ENCODE measurements around the gene ZNF462. TPM values are rescaled to one million over a fixed set of nuclear protein-coding genes. Genes with fewer than 3 reads are reported as not detected.

Gene ZNF462
- total RNA-seq, 1 experiment from 2014 or later, result 164 TPM

GRCh38 chr9:106992186-106992585, 129.2 kb downstream of the ZNF462 start:
- no peak for DNase-seq
- Histone ChIP-seq H4K20me1 (ENCODE audit: control insufficient read depth, insufficient read depth, insufficient read length) (no peaks in the 10 kb centered on the region), H4K5ac (ENCODE audit: insufficient read length, low read depth, low read length) (no peak overlapping the region), H3K9me3 (ENCODE audit: control insufficient read depth, low read depth, low read length) (no peaks in the 10 kb centered on the region), H3K27me3 (ENCODE audit: insufficient read depth, low read length) (no peaks in the 10 kb centered on the region), H3K4me2 (ENCODE audit: insufficient read depth, insufficient read length, low read length) (no peak overlapping the region), H3K23me2 (ENCODE audit: insufficient read length, low read depth, low read length, poor library complexity, severe bottlenecking) (no peaks in the 10 kb centered on the region), H3K56ac (ENCODE audit: insufficient read length, low read depth, low read length) (no peak overlapping the region), H2AK5ac (ENCODE audit: insufficient read length, low read length) (no peak overlapping the region), H3K4me1 (ENCODE audit: insufficient read depth, low read length) (no peaks in the 10 kb centered on the region), H3K4ac (ENCODE audit: low read depth, low read length) (no peak overlapping the region), H2AFZ (ENCODE audit: low read length) (no peak overlapping the region), H3K9ac (ENCODE audit: extremely low read depth, insufficient read length, low read length) (no peak overlapping the region), H3K79me2 (ENCODE audit: insufficient read depth, low read length) (no peaks in the 10 kb centered on the region), H2BK15ac (ENCODE audit: low read depth, low read length) (no peak overlapping the region), H3K79me1 (ENCODE audit: insufficient read depth, low read depth, low read length, poor library complexity, severe bottlenecking) (peaks cover 2% of the 10 kb centered on the region), H3K27ac (ENCODE audit: insufficient read length, low read depth, low read length) (no peak overlapping the region), H3T11ph (ENCODE audit: low read length) (no peak overlapping the region), H4K8ac (replicated peaks; ENCODE audit: insufficient read length, low read depth, low read length) (no peak overlapping the region), H4K91ac (ENCODE audit: insufficient read length, low read depth, low read length) (no peak overlapping the region), H3K14ac (ENCODE audit: insufficient read depth, low read length) (no peak overlapping the region), H3K23ac (ENCODE audit: insufficient read length, low read depth, low read length) (no peak overlapping the region), H2BK120ac (ENCODE audit: low read depth, low read length, poor library complexity, severe bottlenecking) (no peak overlapping the region), H3K18ac (ENCODE audit: insufficient read length, low read depth, low read length) (no peak overlapping the region), H2BK20ac (ENCODE audit: low read depth, low read length, poor library complexity, severe bottlenecking) (no peak overlapping the region), H2BK12ac (ENCODE audit: insufficient read length, low read depth, low read length) (no peak overlapping the region), H2BK5ac (ENCODE audit: insufficient read length, low read length) (no peak overlapping the region)
- Mint-ChIP-seq H3K27ac (no peak overlapping the region), H3K9me3 (no peaks in the 10 kb centered on the region), H3K4me1 (peaks cover 2 to 9% of the 10 kb centered on the region in 2 experiments; a peak in 2 of 4 replicates), H3K4me3 (no peak overlapping the region), H3K27me3 (ENCODE audit: low read depth) (no peaks in the 10 kb centered on the region), H3K36me3 (ENCODE audit: insufficient read depth in 1 of 3, low read depth in 3 of 3) (peaks cover 58 to 89% (median 85%) of the 10 kb centered on the region in 3 experiments; a peak in 6 of 7 replicates)
- no peak for TF ChIP-seq CTCF (conservative IDR thresholded peaks at IDR 0.05)
- no CpG with 5 or more reads among the region's 5 CpGs for WGBS (ENCODE audit: extremely low coverage, insufficient read length, low lambda C conversion rate)
